ENCODE data around the gene ARSG.
A peak's percentile ranks its signal among the peaks of the same experiment; 100 is the strongest.
"Not testable (repeated sequence)": the region's sequence is repeated elsewhere in the genome, so short reads cannot be mapped to it uniquely, and the experiment has no call there.

The ARSG gene

GRCh38 chr17:68281965-68282364, 9.3 kb upstream of the ARSG start:
- DNase-seq: not testable (repeated sequence)

DNA sequence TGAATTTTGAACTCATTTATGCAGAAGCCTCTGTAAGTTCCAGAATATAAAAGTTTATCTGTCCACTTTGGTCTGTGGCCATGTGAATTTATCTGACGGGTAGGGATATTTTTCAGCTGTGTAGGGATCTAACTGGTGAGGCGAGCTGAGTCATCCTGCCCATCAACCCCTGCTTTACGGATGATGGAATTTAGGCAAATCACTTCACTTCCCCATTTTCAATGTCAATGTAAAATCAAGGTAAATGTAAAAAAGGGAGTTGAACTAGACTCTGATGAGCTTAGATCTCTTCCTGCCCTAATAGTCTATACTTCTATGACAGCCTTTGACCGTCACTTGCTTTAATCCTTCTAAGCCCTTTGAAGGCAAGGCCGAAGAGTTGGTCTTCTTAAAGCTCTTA, 2.9 kb upstream of the ARSG start:
- no peak for DNase-seq

- no peak for DNase-seq
Observed at GRCh38 chr17:68288804-68289203, 2.5 kb upstream of the ARSG start.

DNA sequence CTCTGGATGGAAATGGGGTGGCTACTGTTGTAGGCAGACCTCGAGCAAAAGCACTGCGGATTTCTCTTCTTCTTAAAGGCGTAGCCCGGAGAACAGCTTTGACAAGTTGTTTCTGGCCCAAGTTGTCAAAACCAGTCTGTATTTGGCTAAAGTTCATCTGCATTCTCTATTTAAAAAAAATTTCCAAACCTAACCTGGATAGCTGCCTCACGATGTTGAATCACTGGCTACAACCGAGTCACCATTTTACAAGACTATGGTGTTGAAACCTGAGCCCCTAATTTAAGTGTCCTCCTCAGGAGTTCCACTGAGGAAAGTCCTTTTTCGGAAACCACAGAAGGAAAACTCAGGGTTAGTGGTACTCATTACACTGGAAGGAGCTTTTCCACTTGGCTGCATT, 1.8 kb upstream of the ARSG start:
- no peak for DNase-seq

- DNase-seq: no peak
Observed at GRCh38 chr17:68289936-68290267, 1.4 kb upstream of the ARSG start.

GRCh38 chr17:68290268-68290954, 884 bp upstream of the ARSG start:
- DNase-seq: no peak

DNA sequence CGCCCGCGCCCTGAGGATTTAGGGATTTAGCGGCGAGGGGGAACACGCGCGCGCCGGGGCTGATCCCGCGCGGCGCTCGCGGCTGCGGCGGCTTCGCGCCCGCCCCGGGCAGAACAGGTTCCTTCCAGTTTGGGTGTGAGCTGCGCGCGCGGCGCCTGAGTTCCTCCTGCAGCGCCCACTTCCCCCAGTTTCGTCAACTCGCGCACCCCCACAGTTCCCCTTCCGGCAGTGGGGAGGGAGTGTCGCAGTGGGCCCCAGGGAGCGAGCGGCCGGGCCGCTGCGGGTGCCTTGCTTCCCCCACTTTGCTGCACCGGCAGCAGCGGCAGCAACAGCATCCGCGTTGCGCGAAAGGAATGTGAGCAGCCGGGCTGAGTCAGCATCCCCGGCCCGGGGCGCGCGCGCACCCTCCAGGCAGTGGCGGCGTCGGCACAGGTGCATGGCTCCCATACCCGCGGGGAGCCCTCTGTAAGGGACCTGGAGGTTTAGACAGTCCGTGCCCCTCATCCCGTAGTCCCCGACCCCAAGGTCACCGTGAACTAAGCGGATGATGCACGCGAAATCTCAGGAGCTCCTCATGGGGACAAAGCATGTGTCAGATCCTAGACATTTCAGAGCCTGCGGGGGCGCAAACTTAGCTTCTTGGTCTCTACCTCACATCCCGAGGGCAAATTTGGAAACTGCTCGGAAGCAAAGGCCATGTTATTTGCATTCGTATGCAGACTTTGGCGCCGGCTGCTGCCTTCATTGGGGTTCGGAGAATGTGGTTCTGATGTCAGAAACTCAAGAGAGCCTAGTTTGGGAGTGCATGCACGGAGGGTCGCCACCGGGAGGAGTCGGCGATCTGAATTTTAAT, 767 bp downstream of the ARSG start:
- DNase-seq: peak; percentile 45

DNA sequence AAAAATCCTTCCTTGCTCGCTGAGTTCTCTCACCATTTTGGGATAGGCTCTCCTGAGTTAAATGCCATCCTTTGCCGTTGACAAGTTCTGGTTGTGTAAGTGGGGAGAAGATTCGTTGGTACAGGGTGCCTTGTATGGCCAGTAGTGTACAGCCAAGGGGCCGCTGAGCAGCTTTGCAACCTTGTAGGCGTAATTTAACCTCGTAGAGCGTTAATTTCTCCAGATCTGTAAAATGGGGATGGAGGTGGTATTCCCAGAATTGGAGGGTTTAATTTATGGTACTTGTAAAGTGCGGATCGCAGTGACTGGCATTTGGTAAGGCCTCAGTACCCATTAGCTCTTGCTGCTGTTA, 1.4 kb downstream of the ARSG start:
- no peak for DNase-seq

- DNase-seq: no peak
Observed at GRCh38 chr17:68293490-68294195, 2.3 kb downstream of the ARSG start.

GRCh38 chr17:68294196-68294555, 2.9 kb downstream of the ARSG start:
- DNase-seq: no peak

DNA sequence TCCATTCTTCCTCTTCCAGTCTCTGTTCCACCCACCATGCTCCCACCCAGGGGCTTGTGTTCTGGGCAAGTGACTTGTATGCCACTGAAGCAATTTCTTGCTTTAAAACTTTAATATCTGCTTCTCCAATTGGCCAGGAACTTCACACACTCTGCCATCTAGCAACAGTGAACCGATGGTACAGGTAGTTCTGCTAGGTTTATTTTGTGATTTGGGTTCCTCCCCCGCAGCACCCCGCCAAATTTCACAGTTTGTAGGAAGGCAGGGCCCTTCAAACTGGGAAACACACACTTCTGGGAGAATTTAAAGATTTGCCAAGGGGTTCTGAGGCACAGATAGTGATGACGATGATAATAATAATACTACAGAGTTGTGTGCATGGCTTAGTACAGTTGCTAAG, 3.3 kb downstream of the ARSG start:
- no peak for DNase-seq

GRCh38 chr17:68295086-68295485, 3.8 kb downstream of the ARSG start:
- no peak for DNase-seq

DNA sequence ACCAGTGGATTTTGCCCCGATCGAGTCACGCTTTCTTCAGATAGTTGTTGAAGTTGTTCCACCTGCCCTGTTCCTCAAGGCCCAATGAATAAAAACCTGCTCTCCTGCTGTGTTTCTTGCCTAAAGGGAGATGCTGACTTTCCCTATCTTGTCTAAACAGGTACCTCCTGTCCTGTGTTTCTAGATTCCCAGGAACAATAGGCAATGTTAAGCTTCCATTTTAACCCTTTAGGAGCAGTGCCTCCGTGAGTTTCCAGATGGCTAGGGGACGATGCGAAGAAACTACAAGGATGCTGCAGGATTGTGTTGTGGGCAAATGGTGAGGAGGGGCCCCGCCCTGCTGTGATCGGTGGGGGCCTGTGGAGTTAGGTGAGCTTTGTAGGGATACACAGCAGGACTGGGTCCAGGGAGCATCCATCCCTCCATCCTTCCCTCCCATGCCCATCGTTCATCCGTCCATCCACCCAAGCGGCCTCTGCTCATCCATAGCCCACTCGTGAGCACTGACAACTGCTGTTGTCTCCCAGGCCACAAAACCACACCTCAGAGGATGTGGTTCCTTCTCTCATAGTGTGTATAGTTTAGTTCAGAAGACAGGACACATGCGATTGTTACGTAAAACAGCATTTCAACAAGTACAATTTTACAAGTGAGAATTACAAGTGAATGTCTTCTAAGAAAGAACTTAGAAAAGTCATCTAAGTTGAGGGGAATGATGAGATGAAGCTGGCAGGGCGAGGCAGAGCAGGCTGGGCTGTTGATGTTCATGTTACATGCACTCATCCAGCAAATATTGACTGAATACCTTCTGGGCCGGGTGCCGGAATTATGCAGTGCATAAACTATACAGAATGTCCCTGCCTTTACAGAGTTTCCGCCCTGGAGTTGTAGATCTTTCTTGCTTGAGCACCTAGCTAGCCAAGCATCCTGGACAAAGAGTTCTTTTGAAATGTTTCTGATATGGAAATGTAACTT, 5.2 kb downstream of the ARSG start:
- no peak for DNase-seq

DNA sequence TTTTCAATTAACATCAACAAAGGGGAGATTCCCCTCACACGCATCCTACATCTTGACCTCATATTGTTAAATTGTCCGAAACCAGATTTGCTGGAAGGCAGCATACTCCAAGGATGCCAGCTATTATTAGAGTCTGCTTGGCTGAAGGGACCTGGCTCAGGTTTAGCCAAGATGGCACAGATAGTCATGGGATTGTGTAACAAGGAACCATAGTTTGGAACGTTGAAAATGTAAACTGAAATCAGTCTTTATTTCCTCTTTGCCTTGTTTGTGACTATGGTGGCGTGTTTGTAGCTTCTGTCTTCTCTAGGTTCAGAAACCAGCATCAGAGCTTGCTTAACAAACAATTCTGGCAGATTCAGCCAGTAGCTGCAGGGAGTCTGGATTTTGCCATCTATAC, 5.9 kb downstream of the ARSG start:
- no peak for DNase-seq

DNA sequence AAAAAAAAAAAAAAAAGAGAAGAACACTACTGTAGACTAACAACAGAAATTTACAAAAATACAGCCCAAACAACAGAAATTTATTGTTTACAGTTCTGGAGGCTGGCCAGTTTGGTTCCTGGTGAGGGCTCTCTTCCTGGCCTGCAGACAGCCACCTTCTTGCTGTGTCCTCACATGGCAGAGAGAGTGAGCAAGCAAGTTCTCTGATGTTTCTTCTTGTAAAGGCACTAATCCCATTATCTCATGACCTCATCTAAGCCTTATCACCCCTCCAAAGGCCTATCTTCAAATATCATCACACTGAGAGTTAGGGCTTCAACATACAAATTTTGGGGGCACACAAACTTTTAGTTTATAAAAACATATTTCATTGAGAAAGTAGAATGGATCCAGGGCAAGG, 7.3 kb downstream of the ARSG start:
- DNase-seq: no peak

DNA sequence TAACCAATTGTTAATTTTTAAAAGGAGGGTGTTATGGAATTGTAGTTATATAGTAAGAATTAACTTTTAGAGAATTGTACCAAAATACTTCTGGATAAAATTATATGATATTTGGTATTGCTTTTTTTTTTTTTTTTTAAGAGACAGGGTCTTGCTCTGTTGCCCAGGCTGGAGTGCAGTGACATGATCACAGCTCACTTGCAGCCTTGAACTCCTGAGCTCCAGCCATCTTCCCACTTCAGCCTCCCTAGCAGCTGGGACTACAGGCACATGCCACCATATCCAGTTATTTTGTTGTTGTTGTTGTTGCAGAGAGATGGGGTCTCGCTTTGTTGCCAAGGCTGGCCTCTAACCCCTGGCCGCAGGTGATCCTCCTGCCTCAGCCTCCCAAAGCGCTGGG, 8.5 kb downstream of the ARSG start:
- DNase-seq: no peak

GRCh38 chr17:68301438-68301959, 10.2 kb downstream of the ARSG start:
- DNase-seq: no peak

GRCh38 chr17:68302066-68302564, 10.8 kb downstream of the ARSG start:
- DNase-seq: peak; percentile 13

GRCh38 chr17:68302666-68303065, 11.4 kb downstream of the ARSG start:
- no peak for DNase-seq

- no peak for DNase-seq
Observed at GRCh38 chr17:68304706-68305105, 13.4 kb downstream of the ARSG start.

DNA sequence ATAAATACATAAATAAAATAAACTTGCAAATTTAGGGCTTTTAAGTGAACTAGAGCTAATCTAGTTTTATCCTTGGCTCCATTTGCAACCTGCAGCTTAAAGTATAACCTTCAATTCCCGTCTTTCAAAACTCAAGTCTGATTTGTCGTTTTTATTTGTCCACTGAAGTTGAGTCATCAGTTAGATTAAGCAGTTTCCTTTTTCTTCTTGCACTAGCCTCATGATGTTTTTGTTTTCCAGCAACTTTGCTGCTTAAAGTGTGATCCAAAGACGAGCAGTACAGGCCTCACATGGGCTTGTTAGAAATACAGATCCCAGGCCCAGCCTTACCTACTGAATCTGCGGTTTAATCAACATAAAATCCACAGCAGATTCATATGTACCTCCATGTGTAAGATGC, 13.8 kb downstream of the ARSG start:
- no peak for DNase-seq

GRCh38 chr17:68306819-68307218, 15.5 kb downstream of the ARSG start:
- no peak for DNase-seq

DNA sequence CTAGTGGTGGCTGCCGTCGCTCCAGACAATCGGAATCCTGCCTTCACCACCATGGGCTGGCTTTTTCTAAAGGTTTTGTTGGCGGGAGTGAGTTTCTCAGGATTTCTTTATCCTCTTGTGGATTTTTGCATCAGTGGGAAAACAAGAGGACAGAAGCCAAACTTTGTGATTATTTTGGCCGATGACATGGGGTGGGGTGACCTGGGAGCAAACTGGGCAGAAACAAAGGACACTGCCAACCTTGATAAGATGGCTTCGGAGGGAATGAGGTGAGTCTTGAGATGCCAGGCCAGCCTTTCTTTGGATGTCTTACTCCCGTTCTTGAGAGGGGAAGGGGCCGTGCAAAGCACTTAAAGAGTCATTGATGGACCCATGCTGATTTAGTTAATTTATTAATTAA, 16.1 kb downstream of the ARSG start:
- DNase-seq: no peak
